Neuronal stem cell (in vitro differentiated cells): ENCODE measurements around the gene HOXC10.

Experiments used
- DNase-seq: peaks from one replicate; pipeline ENCODE4 v3.0.0-alpha.2; 2013; ENCODE audit warnings: low spot score
- H2AFZ ChIP-seq: one replicate; pipeline ENCODE4 v1.6.1; 2013; ENCODE audit warnings: mild to moderate bottlenecking, low read length, inconsistent platforms
- H2AK5ac ChIP-seq: 2 replicates; pipeline ENCODE4 v1.6.1; 2013; ENCODE audit warnings: low read depth, mild to moderate bottlenecking, inconsistent platforms, low read length, moderate library complexity, mixed read lengths
- H2BK120ac ChIP-seq: 2 replicates; pipeline ENCODE4 v1.6.1; 2013; ENCODE audit warnings: low read depth, mild to moderate bottlenecking, inconsistent platforms, low read length, moderate library complexity, mixed read lengths
- H2BK12ac ChIP-seq: one replicate; pipeline ENCODE4 v1.6.1; 2013; ENCODE audit warnings: low read length, inconsistent platforms
- H2BK15ac ChIP-seq: 2 replicates; pipeline ENCODE4 v1.6.1; 2013; ENCODE audit warnings: mild to moderate bottlenecking, low read length, inconsistent platforms, mixed read lengths
- H2BK5ac ChIP-seq: one replicate; pipeline ENCODE4 v1.6.1; 2013; ENCODE audit warnings: inconsistent platforms, mild to moderate bottlenecking, low read length, moderate library complexity
- H3K14ac ChIP-seq: one replicate; pipeline ENCODE4 v1.6.1; 2013; ENCODE audit warnings: low read length, inconsistent platforms
- H3K18ac ChIP-seq: 2 replicates; pipeline ENCODE4 v1.6.1; 2013; ENCODE audit warnings: low read length, inconsistent platforms
- H3K23ac ChIP-seq: 2 replicates; pipeline ENCODE4 v1.6.1; 2013; ENCODE audit warnings: low read depth, mild to moderate bottlenecking, mixed read lengths, low read length, inconsistent platforms; ENCODE audit not compliant: poor library complexity
- H3K27ac ChIP-seq: replicated peaks from 3 replicates; pipeline ENCODE4 v1.5.1; 2013; ENCODE audit warnings: low read length, inconsistent platforms
- H3K27me3 ChIP-seq, 3 experiments: 2 replicates each; pipeline ENCODE4 v1.6.1; 2013; ENCODE audit warnings: low read length in 3 of 3, mild to moderate bottlenecking in 2 of 3, inconsistent platforms in 1 of 3, low read depth in 1 of 3, mixed read lengths in 1 of 3, moderate library complexity in 1 of 3; ENCODE audit not compliant: control insufficient read depth in 3 of 3, insufficient read depth in 3 of 3
- H3K36me3 ChIP-seq, 2 donors: replicated peaks in 1 of 2; 2 replicates each; pipeline ENCODE4 v1.6.1; 2013; ENCODE audit warnings: low read length in 2 of 2; ENCODE audit not compliant: control insufficient read depth in 2 of 2, insufficient read depth in 2 of 2
- H3K4ac ChIP-seq: 2 replicates; pipeline ENCODE4 v1.6.1; 2013; ENCODE audit warnings: inconsistent platforms, mild to moderate bottlenecking, low read length, moderate library complexity
- H3K4me1 ChIP-seq, 2 donors: 1 replicate in 1 of 2; 2 replicates in 1 of 2; pipeline ENCODE4 v1.6.1; 2013; ENCODE audit warnings: low read length in 2 of 2, low read depth in 1 of 2; ENCODE audit not compliant: control insufficient read depth in 2 of 2, insufficient read depth in 1 of 2
- H3K4me2 ChIP-seq: one replicate; pipeline ENCODE4 v1.6.1; 2013; ENCODE audit warnings: mild to moderate bottlenecking, low read length, inconsistent platforms; ENCODE audit not compliant: insufficient read depth, poor library complexity, severe bottlenecking
- H3K4me3 ChIP-seq, 2 donors: 2 replicates each; pipeline ENCODE4 v1.5.1; 2013; ENCODE audit warnings: low read length in 2 of 2, mild to moderate bottlenecking in 2 of 2, inconsistent platforms in 1 of 2, moderate library complexity in 1 of 2
- H3K79me1 ChIP-seq: one replicate; pipeline ENCODE4 v1.6.1; 2013; ENCODE audit warnings: low read depth, mild to moderate bottlenecking, inconsistent platforms, low read length, moderate library complexity
- H3K9ac ChIP-seq: one replicate; pipeline ENCODE4 v1.6.1; 2013; ENCODE audit warnings: mild to moderate bottlenecking, low read depth, low read length, inconsistent platforms; ENCODE audit not compliant: poor library complexity
- H3K9me3 ChIP-seq, 2 donors: replicated peaks in 1 of 2; 2 replicates each; pipeline versions ENCODE3 to v1.6.1; 2013; ENCODE audit warnings: low read length in 2 of 2, mild to moderate bottlenecking in 2 of 2, inconsistent platforms in 1 of 2, low read depth in 1 of 2, mixed read lengths in 1 of 2, moderate library complexity in 1 of 2; ENCODE audit not compliant: control insufficient read depth in 2 of 2, insufficient read depth in 1 of 2
- H4K8ac ChIP-seq: one replicate; pipeline ENCODE4 v1.6.1; 2013; ENCODE audit warnings: low read depth, mild to moderate bottlenecking, inconsistent platforms, low read length, moderate library complexity
- H4K91ac ChIP-seq: one replicate; pipeline ENCODE4 v1.6.1; 2013; ENCODE audit warnings: low read length, low read depth, mild to moderate bottlenecking, inconsistent platforms; ENCODE audit not compliant: poor library complexity
- WGBS, 2 donors: extraction: QIAGEN DNeasy Blood & Tissue Kit; methylation state at CpG; one replicate each; pipeline ENCODE4 v1.1.7; 2013; ENCODE audit warnings: missing lambda C conversion rate in 2 of 2, mixed read lengths in 1 of 2; ENCODE audit not compliant: insufficient read length in 2 of 2, insufficient replicate concordance in 1 of 2; ENCODE audit errors: extremely low coverage in 2 of 2; 5-methylcytosine and 5-hydroxymethylcytosine counted together

The HOXC10 gene

DNA sequence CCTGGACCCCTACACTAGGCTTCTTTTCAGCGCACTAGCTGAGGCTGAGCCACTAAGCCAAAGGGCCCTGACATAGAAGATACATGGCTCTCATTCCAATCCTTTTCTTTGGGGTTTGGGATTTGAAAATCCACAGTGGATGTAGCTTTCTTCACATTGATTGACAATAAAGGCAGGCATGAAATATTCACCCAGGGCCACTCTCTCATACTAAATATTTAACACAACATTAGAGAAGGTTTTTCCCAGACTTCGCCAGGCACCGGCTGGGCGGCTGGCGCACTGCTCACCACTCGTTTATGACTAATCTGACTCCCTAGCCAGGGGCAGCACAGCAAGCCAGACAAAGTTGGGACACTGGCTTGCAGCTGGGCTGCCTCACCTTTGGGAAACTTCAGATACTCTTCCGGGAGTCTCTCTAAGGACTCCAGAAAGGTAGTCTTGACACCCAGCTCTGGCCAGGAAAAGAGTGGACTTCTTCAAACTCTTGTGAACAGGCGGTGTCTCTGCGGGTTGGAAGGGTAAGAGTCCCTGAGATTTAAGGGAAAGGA lies 12.7 kb upstream of the HOXC10 start:
- no CpG with 5 or more reads among the region's 9 CpGs for WGBS, 2 donors
- Histone ChIP-seq H3K23ac (no peak overlapping the region), H3K18ac (no peak overlapping the region), H2BK5ac (no peak overlapping the region), H2BK120ac (no peak overlapping the region), H2AK5ac (no peak overlapping the region), H3K4me3 (no peak overlapping the region), H3K14ac (no peak overlapping the region), H2BK15ac (no peak overlapping the region), H4K8ac (no peak overlapping the region), H3K9me3 (peaks cover 0 to 18% of the 10 kb centered on the region in 2 donors), H3K27me3 (peaks cover 77 to 100% (median 100%) of the 10 kb centered on the region in 3 experiments), H3K79me1 (no peaks in the 10 kb centered on the region), H3K27ac (no peak overlapping the region), H3K4me1 (no peaks in the 10 kb centered on the region), H2BK12ac (no peak overlapping the region), H4K91ac (no peak overlapping the region), H3K4me2 (no peak overlapping the region), H2AFZ (no peak overlapping the region), H3K9ac (no peak overlapping the region), H3K4ac (no peak overlapping the region), H3K36me3 (no peaks in the 10 kb centered on the region)
- no peak for DNase-seq

DNA sequence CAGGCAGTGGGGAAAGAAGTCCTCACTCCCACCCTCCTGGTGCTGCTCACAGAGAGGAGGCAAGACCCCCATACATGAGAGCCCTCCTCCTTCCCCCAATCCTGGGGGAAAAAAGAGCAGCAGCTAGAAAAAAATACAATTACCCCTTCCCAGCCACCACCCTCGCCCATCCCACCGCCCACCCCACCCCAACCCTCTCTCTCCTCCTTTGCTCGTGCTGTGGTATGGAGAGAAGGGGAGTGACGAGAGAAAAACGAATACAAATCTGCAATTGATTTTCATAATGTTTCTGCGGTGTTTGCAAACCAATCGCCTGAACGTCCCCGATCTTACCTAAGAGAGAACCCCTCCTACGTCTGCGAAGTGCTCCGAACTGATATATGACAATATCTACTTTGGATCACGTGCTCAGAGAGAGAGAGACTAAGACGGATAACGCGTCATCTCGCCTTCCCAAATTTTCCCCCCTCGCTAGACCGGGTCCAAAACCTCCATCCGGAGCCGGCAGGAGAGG lies 12.2 kb upstream of the HOXC10 start, which contains the start of gene HOXC11:
Gene HOXC11, plus strand, starts transcription at position 405 of the 514 bp plus-strand sequence. CDS start 116 bp downstream, outside the sequence.
- Histone ChIP-seq H4K91ac (no peak within 1 kb of the TSS), H3K4me3 (no peak within 1 kb of the TSS), H2AFZ (peak within 1 kb of the TSS; percentile 29), H3K23ac (no peak within 1 kb of the TSS), H3K4me2 (no peak within 1 kb of the TSS), H2BK12ac (no peak within 1 kb of the TSS), H3K27me3 (peaks cover 73 to 100% (median 100%) of the 10 kb centered on the region in 3 experiments), H3K9ac (no peak within 1 kb of the TSS), H3K9me3 (peaks cover 0 to 18% of the 10 kb centered on the region in 2 donors), H2BK5ac (no peak within 1 kb of the TSS), H2BK15ac (no peak within 1 kb of the TSS), H2AK5ac (no peak within 1 kb of the TSS), H3K4me1 (no peaks in the 10 kb centered on the region), H3K79me1 (no peaks in the 10 kb centered on the region), H3K18ac (no peak within 1 kb of the TSS), H3K14ac (no peak within 1 kb of the TSS), H2BK120ac (no peak within 1 kb of the TSS), H4K8ac (no peak within 1 kb of the TSS), H3K27ac (no peak within 1 kb of the TSS), H3K36me3 (no peaks in the 10 kb centered on the region), H3K4ac (no peak within 1 kb of the TSS)
- WGBS, 2 donors, result no CpG with 5 or more reads among the region's 21 CpGs
- DNase-seq, result no peak

DNA sequence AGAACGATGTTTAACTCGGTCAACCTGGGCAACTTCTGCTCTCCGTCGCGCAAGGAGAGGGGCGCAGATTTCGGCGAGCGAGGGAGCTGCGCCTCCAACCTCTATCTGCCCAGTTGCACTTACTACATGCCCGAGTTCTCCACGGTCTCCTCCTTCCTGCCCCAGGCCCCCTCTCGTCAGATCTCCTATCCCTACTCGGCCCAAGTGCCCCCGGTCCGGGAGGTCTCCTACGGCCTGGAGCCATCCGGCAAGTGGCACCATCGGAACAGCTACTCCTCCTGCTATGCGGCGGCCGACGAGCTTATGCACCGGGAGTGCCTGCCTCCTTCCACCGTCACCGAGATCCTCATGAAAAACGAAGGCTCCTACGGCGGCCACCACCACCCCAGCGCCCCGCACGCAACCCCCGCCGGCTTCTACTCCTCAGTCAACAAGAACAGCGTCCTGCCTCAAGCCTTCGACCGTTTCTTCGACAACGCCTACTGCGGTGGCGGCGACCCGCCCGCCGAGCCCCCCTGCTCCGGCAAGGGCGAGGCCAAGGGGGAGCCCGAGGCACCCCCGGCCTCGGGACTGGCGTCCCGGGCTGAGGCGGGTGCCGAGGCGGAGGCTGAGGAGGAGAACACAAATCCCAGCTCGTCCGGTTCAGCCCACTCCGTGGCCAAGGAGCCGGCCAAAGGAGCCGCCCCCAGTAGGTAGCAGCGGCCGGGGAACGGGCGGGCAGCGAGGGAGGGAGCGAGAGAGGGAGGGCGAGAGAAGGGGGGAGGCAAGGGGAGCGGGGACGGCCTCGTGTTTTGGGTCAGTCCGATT lies 11.5 kb upstream of the HOXC10 start:
- DNase-seq, result no peak
- H3K9ac ChIP-seq, result no peak overlapping the region
- H2AK5ac ChIP-seq, result no peak overlapping the region
- H3K18ac ChIP-seq, result no peak overlapping the region
- H3K9me3 ChIP-seq, result peaks cover 0 to 17% of the 10 kb centered on the region in 2 donors
- no peak overlapping the region for H2BK5ac ChIP-seq
- H3K4me3 ChIP-seq, result no peak overlapping the region
- no CpG with 5 or more reads among the region's 71 CpGs for WGBS, 2 donors
- H2BK12ac ChIP-seq, result no peak overlapping the region
- no peak overlapping the region for H4K91ac ChIP-seq
- H2AFZ ChIP-seq, result peak overlapping the region; percentile 29
- no peaks in the 10 kb centered on the region for H3K36me3 ChIP-seq
- no peak overlapping the region for H2BK120ac ChIP-seq
- H3K27me3 ChIP-seq, result peaks cover 69 to 99% (median 99%) of the 10 kb centered on the region in 3 experiments
- H3K27ac ChIP-seq, result no peak overlapping the region
- H3K4me1 ChIP-seq, result no peaks in the 10 kb centered on the region
- no peak overlapping the region for H3K14ac ChIP-seq
- no peaks in the 10 kb centered on the region for H3K79me1 ChIP-seq
- H3K4ac ChIP-seq, result no peak overlapping the region
- no peak overlapping the region for H3K4me2 ChIP-seq
- no peak overlapping the region for H4K8ac ChIP-seq
- no peak overlapping the region for H2BK15ac ChIP-seq
- no peak overlapping the region for H3K23ac ChIP-seq
